Ectodermal cell (in vitro differentiated cells): ENCODE data around the gene AOC1.

ENCODE experiments used
- H3K27ac ChIP-seq: 2 replicates; pipeline ENCODE4 v1.7.0; 2013; ENCODE audit warnings: mild to moderate bottlenecking, low read depth, low read length; ENCODE audit not compliant: insufficient read depth, poor library complexity, severe bottlenecking
- H3K27me3 ChIP-seq: 2 replicates; pipeline ENCODE4 v1.7.0; 2013; ENCODE audit warnings: mild to moderate bottlenecking, low read length; ENCODE audit not compliant: insufficient read depth, control insufficient read depth, poor library complexity, severe bottlenecking
- H3K36me3 ChIP-seq: one replicate; pipeline ENCODE4 v1.7.0; 2013; ENCODE audit warnings: low read length; ENCODE audit not compliant: control insufficient read depth, insufficient read depth
- H3K4me1 ChIP-seq: one replicate; pipeline ENCODE4 v1.7.0; 2013; ENCODE audit warnings: low read length; ENCODE audit not compliant: control insufficient read depth, insufficient read depth
- H3K4me3 ChIP-seq: 2 replicates; pipeline ENCODE4 v1.7.0; 2013; ENCODE audit warnings: low read depth, low read length, control low read depth; ENCODE audit not compliant: insufficient read depth
- H3K9me3 ChIP-seq: 2 replicates; pipeline ENCODE4 v1.7.0; 2013; ENCODE audit warnings: mild to moderate bottlenecking, low read length, moderate library complexity; ENCODE audit not compliant: control insufficient read depth
- WGBS, 2 experiments: methylation state at CpG; one replicate each; pipeline ENCODE4 v1.1.7; 2013; ENCODE audit warnings: missing lambda C conversion rate in 2 of 2; 5-methylcytosine and 5-hydroxymethylcytosine counted together

Gene AOC1

DNA sequence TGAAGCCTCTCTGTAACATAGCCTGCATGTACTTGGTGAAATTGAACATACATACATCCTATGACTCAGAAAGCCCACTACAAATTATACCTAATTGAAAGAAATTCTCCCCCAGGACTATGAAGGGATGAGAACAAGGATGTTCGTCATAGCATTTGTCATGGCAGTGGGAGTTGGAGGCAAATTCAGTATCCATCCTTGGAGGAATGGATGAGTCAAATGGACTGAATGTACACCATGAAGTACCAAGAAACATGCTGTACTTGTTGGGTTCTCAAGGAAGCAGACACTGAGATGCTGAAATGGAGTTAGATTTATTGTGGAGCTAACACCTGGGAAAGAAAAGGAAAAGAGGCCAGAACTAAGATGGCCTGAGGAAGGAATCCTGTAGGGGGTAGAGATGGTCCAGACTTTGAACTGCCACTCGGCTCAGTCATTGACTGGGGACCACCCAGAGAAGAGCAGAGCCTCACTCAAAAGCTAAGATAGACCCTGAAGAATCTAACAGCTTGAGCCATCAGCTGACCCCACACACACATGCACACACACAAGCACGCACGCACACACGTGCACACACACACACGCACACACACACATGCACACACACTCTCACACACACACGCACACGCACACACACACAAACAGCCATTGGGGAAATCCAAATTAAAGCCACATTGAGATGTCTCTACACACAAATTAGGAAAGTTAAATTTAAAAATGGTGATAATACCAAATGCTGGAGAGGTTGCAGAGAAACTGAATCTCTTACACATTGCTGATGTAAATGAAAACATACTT lies 22.3 kb downstream of the AOC1 start:
- Histone ChIP-seq H3K27ac (no peak overlapping the region), H3K27me3 (no peaks in the 10 kb centered on the region), H3K9me3 (no peaks in the 10 kb centered on the region), H3K36me3 (no peaks in the 10 kb centered on the region), H3K4me1 (no peaks in the 10 kb centered on the region), H3K4me3 (no peak overlapping the region)
- 79 to 82% methylated on average over 8 of the region's 8 CpGs for WGBS, 2 experiments

DNA sequence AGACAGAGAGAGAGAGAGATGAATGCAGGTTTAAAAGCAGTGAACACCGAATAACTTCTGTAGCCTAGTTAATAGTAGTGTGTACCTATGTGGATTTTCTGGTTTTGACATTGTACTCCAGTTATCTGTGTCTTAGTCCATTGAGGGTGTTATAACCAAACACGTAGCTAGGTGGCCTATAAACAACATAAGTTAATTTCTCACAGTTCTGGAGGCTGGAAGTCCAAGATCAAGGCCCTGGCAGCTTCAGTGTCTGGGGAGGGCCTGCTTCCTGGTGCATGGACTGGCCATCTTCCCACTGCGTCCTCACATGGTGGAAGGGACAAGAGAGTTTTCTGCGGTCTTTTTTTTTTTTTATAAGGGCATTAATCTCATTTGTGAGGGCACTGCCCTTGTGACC lies 23.5 kb downstream of the AOC1 start:
- Histone ChIP-seq H3K4me3 (no peak overlapping the region), H3K4me1 (no peaks in the 10 kb centered on the region), H3K36me3 (no peaks in the 10 kb centered on the region), H3K27ac (no peak overlapping the region), H3K9me3 (peaks cover 3% of the 10 kb centered on the region), H3K27me3 (no peaks in the 10 kb centered on the region)
- whole genome bisulfite sequencing, 2 experiments, result 88 to 95% methylated on average over 4 of the region's 4 CpGs

DNA sequence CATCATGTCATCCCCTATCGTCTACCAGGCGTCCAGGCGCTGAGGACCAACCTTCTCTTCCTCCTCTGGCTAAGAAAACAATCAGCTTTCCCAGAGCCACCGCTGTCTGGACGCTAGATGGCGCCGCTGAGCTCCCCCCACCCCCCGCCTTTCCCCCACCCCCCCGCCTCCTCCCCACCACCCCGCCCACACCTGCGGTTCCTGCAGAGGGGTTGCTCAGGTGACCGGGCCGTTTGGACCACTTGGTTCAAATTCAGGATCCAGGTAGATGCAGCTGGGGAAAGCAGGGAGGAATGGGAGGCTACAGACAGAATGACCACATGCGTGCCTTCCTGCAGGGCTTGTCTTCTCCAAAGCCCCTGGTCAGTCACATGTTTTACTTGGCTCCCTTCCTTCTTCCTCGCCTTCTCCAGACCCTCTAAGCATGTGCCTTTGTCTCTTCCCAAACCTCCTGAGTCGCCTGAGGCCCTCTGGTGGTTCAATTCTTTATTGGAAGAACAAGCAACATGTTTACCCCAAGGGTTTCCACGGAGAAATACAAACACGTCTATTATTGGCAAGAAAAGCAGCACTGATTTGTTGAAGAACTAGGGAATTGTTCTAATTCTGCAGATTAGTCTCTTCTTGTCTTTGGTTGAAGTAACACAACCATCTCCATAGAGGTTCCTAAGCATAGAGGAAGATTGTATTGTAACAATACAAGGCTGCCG lies 24.7 kb downstream of the AOC1 start:
- WGBS, 2 experiments, result 10 to 16% methylated on average over 11 to 13 of the region's 19 CpGs
- H3K4me1 ChIP-seq, result no peaks in the 10 kb centered on the region
- no peaks in the 10 kb centered on the region for H3K27me3 ChIP-seq
- peak overlapping the region; percentile 85 for H3K27ac ChIP-seq
- H3K9me3 ChIP-seq, result peaks cover 3% of the 10 kb centered on the region
- no peaks in the 10 kb centered on the region for H3K36me3 ChIP-seq
- H3K4me3 ChIP-seq, result peak overlapping the region; percentile 18

DNA sequence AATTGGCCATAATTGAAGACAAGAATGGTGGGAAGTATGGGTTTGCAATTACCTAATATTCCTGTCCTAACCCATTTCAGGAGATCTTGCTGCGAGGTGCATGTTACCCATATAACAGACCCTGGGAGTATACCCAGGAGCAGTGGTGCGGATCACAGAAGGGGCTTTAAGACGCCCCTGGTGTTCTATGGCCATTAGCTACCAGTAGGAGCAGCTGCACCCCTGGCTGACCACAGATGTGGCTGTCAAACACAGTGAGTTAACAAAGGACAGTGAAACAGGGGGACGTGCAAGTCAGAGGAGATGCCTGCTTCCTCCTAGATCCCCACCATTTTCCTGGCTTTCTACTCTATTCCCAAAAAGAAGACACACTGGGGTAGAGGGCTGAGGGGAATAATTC lies 25.2 kb downstream of the AOC1 start:
- H3K27ac ChIP-seq, result peak overlapping the region; percentile 85
- H3K4me3 ChIP-seq, result no peak overlapping the region
- H3K27me3 ChIP-seq, result no peaks in the 10 kb centered on the region
- no peaks in the 10 kb centered on the region for H3K36me3 ChIP-seq
- WGBS, 2 experiments, result 85 to 90% methylated on average over 4 of the region's 4 CpGs
- peaks cover 3% of the 10 kb centered on the region for H3K9me3 ChIP-seq
- H3K4me1 ChIP-seq, result no peaks in the 10 kb centered on the region

DNA sequence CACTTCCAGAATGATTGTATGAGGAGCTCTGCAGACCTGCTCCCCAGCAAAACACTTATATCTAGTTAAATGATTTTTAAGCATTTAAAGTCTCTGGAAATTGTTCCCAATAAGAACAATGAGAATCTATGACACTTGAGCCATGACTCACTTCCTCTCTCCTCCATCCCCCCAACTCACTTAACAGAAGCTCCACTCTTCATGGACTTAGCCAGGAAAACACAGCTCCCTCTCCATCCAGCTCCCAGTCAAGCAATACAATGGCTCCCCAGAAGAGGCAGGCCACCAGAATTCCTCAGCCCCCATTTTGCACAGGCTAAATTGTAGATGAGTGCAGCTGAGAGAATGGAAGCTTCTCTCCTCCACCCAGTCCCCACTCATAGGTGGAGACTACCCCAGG lies 27.0 kb downstream of the AOC1 start:
- H3K4me1 ChIP-seq, result no peaks in the 10 kb centered on the region
- H3K4me3 ChIP-seq, result no peak overlapping the region
- no peaks in the 10 kb centered on the region for H3K27me3 ChIP-seq
- H3K9me3 ChIP-seq, result peaks cover 3% of the 10 kb centered on the region
- H3K27ac ChIP-seq, result no peak overlapping the region
- H3K36me3 ChIP-seq, result no peaks in the 10 kb centered on the region

DNA sequence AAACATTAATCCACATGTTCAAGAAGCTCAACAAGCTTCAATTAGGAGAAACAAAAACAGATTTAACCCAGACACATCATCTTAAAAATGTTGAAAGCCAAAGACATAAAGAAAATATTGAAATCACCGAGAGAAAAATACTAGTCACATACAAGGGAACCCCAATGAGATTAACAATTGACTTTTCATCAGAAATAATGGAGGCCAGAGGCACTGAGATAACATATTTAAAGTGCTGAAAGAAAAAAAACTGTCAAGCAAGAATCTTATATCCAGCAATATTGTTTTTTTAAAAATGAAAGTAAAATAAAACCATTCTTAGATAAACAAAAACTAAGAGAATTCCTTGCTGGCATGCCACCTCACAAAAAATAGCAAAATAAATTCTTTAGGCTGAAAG lies 28.9 kb downstream of the AOC1 start:
- Histone ChIP-seq H3K4me3 (no peak overlapping the region), H3K9me3 (peaks cover 3% of the 10 kb centered on the region), H3K4me1 (no peaks in the 10 kb centered on the region), H3K27ac (no peak overlapping the region), H3K27me3 (no peaks in the 10 kb centered on the region), H3K36me3 (no peaks in the 10 kb centered on the region)
- 90 to 94% methylated on average over 1 of the region's 1 CpG for WGBS, 2 experiments

DNA sequence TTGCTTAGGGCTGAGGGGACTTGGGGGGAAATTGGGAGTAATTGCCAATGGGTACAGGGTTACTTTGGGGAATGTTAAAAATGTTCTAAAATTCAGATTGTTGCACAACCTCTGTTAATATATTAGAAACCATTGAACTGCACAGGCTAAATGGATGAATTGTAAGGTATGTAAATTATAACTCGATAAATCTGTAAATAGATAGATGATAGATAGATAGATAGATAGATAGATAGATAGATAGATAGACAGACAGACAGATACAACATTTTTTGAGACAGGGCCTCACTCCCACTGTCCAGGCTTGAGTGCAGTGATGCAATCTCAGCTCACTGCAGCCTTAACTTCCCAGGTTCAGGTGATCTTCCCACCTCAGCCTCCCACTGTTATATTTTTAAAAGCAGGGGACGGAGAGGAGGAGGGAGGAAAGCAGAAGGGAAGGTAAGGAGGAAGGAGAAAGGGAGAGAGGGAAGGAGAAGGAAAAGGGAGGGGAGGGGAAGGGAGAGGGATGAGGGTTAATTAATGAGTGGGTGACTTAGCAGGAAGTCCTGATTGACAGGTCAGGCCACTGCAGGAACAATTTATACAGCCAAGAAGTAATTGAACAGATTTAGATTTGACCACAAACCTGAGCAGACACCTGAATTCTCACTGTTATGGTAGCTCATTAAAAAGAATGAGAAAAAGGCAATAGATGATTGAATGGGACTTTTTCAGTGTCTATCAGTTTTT lies 38.7 kb downstream of the AOC1 start:
- H3K4me3 ChIP-seq, result no peak overlapping the region
- no peaks in the 10 kb centered on the region for H3K27me3 ChIP-seq
- no peaks in the 10 kb centered on the region for H3K4me1 ChIP-seq
- no peaks in the 10 kb centered on the region for H3K9me3 ChIP-seq
- 88 to 94% methylated on average over 2 of the region's 2 CpGs for WGBS, 2 experiments
- no peak overlapping the region for H3K27ac ChIP-seq
- H3K36me3 ChIP-seq, result no peaks in the 10 kb centered on the region

DNA sequence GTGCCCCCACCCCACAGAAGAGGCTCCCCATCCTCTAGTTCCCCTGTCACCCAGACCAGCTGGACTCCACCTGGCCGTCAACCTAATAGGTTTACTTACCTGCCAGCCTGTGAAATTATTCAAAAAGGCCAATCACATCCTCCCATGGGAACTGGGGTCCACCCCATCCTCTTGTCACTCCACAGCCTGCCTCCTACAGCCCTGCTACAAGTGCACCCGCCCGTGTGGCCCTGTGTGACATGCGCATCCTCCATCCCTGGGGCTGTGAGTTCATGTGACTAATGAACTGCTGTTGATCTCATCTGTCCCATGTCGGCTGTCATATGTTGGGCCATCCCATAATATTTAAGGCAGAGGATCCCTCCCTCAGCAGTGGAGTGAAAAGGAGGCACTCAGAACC lies 39.4 kb downstream of the AOC1 start:
- Histone ChIP-seq H3K4me1 (no peaks in the 10 kb centered on the region), H3K9me3 (no peaks in the 10 kb centered on the region), H3K4me3 (no peak overlapping the region), H3K27me3 (no peaks in the 10 kb centered on the region), H3K36me3 (no peaks in the 10 kb centered on the region), H3K27ac (no peak overlapping the region)
- 89 to 92% methylated on average over 5 of the region's 5 CpGs for WGBS, 2 experiments

DNA sequence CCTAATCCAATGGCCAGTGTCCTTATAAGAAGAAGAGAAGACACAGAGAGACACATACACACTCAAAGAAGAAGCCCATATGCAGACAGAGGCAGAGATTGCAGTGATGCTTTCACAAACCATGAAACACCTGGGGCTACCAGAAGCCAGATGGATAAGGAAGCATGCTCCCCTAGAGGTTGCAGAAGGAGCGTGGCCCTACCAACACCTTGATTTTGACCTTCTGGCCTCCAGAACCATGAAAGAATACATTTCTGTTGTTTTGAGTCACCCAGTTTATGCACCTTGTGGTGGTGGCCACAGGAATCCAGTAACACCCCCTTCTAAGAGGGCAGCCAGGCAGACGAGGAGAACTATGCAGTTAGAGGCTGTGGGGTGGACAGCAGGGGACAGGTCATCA lies 43.5 kb downstream of the AOC1 start:
- no peaks in the 10 kb centered on the region for H3K9me3 ChIP-seq
- 87 to 93% methylated on average over 2 of the region's 2 CpGs for WGBS, 2 experiments
- no peaks in the 10 kb centered on the region for H3K36me3 ChIP-seq
- no peaks in the 10 kb centered on the region for H3K4me1 ChIP-seq
- no peak overlapping the region for H3K4me3 ChIP-seq
- H3K27me3 ChIP-seq, result no peaks in the 10 kb centered on the region
- no peak overlapping the region for H3K27ac ChIP-seq

DNA sequence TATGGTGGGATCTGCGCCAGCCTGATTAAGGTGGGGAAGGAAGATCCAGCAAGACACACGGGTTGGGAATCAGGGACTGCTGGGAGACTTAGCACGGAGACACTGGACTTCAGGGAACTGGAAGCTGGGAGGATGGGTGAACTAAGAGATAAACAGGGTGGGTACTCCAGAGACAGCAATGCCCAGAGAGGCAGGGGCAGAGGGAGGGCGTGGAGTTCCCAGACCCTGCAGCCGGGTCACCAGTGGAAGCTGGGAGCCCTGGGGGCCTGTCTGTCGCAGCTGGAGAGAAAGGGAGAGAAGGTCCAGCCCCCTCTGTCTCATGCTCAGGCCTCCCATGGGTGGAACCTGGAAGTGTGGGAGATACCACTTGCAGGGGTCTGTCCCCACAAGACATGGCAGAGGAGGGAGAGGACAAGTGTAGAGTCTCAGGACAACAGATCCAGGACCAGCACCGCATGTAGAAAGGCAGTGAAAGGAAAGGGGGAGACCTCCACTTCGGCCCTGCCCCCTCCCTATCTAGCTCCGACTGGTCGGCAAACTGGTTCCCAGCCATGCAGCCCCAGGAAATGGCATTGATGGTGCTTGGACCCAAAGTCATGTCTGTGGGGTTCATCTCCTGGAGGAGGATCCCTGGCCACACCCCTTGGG lies 44.4 kb downstream of the AOC1 start:
- Histone ChIP-seq H3K9me3 (no peaks in the 10 kb centered on the region), H3K27me3 (no peaks in the 10 kb centered on the region), H3K4me1 (no peaks in the 10 kb centered on the region), H3K36me3 (no peaks in the 10 kb centered on the region), H3K27ac (no peak overlapping the region), H3K4me3 (no peak overlapping the region)
- 90 to 91% methylated on average over 10 of the region's 10 CpGs for WGBS, 2 experiments
